Breast epithelium (tissue), 4 donors: ENCODE measurements around the gene CDC42EP4. TPM values are rescaled to one million over a fixed set of nuclear protein-coding genes. Genes with fewer than 3 reads are reported as not detected.

Experiments used
- DNase-seq, 2 donors: peaks; one replicate each; pipeline ENCODE4 v3.0.0-alpha.2; 2019; ENCODE audit warnings: low spot score in 2 of 2
- H3K27ac ChIP-seq, 2 donors: fragments of 200-600 bp; sonication (generic) in 1 of 2; one replicate each; pipeline ENCODE4 v1.5.1; 2016 to 2019; ENCODE audit warnings: mild to moderate bottlenecking in 1 of 2
- H3K27me3 ChIP-seq, 2 donors: fragments of 200-600 bp; sonication (generic) in 1 of 2; one replicate each; pipeline versions ENCODE4 v1.5.1 to v1.6.0; 2017 to 2019; ENCODE audit warnings: control low read depth in 1 of 2, mild to moderate bottlenecking in 1 of 2
- H3K36me3 ChIP-seq: fragments of 200-600 bp; one replicate; pipeline ENCODE4 v1.5.1; 2019
- H3K4me1 ChIP-seq, 2 donors: fragments of 200-600 bp; sonication (generic); one replicate each; pipeline ENCODE4 v1.5.1; 2016 to 2019; ENCODE audit warnings: control low read depth in 1 of 2
- H3K4me3 ChIP-seq, 3 donors: fragments of 200-600 bp; sonication (generic); 1 replicate in 2 of 3; 2 replicates in 1 of 3; pipeline ENCODE4 v1.5.1; 2016 to 2019; ENCODE audit warnings: mild to moderate bottlenecking in 3 of 3, moderate library complexity in 2 of 3
- H3K9me3 ChIP-seq, 2 donors: fragments of 200-600 bp; sonication (generic) in 1 of 2; one replicate each; pipeline ENCODE4 v1.5.1; 2016 to 2019; ENCODE audit warnings: control low read depth in 1 of 2
- POLR2A ChIP-seq: fragments of 450-650 bp; IDR thresholded peaks from one replicate; pipeline ENCODE4 v1.6.1; 2016; ENCODE audit warnings: antibody characterized with exemption, mild to moderate bottlenecking, moderate library complexity
- POLR2AphosphoS5 ChIP-seq, 3 donors: sonication (generic); formaldehyde crosslinking; IDR thresholded peaks; one replicate each; pipeline ENCODE4 v1.6.1; 2017; ENCODE audit warnings: antibody characterized with exemption in 3 of 3
- intact Hi-C: fragments of 100-400 bp; cut with DNase I; formaldehyde crosslinking; loops from one replicate; pipeline ENCODE4 v1.15.1; 2023; ENCODE audit warnings: low total_unique reads
- total RNA-seq, 3 donors: library from RNA; depleted of rRNA; stranded (reverse); fragments of >200 nt; gene quantifications; one replicate each; pipeline ENCODE4 v1.1.0, GENCODE V29; 2016
- TF ChIP-seq, protein P1 (sequence below), 3 donors: fragments of 450-650 bp; IDR thresholded peaks; one replicate each; pipeline ENCODE4 v1.5.1; 2016 to 2017; ENCODE audit warnings: antibody characterized with exemption in 3 of 3, mild to moderate bottlenecking in 3 of 3, moderate library complexity in 3 of 3

Gene CDC42EP4
- total RNA-seq, 3 donors from 2014 or later, result 71.0 to 141 (median 112) TPM

DNA sequence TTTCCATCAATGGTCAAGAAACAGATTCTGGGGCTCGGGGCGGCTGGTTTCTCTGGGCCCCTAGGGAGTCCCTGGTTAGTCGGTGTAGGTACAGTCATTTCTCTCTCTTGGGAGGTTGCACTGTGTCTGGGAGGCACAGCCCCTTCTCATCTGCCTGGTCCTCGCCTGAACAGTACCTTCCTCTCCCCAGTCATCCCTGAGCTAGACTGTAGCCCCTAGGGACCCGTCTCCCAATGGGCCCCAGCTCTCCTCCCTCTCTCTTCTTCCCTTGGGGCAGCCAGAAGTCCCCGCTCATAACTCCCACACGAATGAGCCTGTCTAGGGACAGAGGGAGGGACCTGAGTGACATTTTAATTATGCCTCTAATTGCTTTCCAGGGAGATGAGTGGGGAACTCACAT lies 29.9 kb downstream of the CDC42EP4 start:
- Histone ChIP-seq H3K4me1 (peaks cover 11 to 12% of the 10 kb centered on the region in 2 donors), H3K9me3 (no peaks in the 10 kb centered on the region), H3K4me3 (no peak overlapping the region), H3K27ac (peak overlapping the region; percentile 9 to 24), H3K36me3 (no peaks in the 10 kb centered on the region), H3K27me3 (no peaks in the 10 kb centered on the region)
- intact Hi-C loops, result no loop called here
- DNase-seq, result no peak
- no peak for TF ChIP-seq POLR2AphosphoS5 (IDR thresholded peaks at IDR 0.05)
- TF ChIP-seq POLR2A, result no peak
- TF ChIP-seq, protein P1, sequence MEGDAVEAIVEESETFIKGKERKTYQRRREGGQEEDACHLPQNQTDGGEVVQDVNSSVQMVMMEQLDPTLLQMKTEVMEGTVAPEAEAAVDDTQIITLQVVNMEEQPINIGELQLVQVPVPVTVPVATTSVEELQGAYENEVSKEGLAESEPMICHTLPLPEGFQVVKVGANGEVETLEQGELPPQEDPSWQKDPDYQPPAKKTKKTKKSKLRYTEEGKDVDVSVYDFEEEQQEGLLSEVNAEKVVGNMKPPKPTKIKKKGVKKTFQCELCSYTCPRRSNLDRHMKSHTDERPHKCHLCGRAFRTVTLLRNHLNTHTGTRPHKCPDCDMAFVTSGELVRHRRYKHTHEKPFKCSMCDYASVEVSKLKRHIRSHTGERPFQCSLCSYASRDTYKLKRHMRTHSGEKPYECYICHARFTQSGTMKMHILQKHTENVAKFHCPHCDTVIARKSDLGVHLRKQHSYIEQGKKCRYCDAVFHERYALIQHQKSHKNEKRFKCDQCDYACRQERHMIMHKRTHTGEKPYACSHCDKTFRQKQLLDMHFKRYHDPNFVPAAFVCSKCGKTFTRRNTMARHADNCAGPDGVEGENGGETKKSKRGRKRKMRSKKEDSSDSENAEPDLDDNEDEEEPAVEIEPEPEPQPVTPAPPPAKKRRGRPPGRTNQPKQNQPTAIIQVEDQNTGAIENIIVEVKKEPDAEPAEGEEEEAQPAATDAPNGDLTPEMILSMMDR (IDR thresholded peaks at IDR 0.05), result no peak

DNA sequence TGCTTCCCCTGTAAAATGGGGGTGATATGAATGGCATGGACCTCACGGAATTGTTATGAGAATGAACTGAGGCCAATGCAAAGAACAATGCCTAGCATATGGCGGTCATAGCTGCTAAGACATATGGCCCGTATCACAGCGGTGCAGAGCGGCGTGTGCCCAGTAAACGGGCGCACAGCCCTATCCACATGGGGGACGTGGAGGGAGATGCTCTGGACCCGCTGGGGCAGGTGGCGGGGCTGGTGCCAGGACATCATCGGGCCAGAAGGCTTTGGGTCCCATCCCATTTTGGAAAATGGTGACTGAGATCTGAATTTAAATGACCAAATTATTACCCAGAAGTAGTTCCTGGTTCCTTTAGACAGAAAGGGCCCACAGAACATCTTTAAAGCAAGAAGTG lies 31.6 kb downstream of the CDC42EP4 start:
- TF ChIP-seq, protein P1 (IDR thresholded peaks at IDR 0.05), result no peak
- TF ChIP-seq POLR2AphosphoS5 (IDR thresholded peaks at IDR 0.05) (no peak), POLR2A (no peak)
- peaks cover 8 to 10% of the 10 kb centered on the region in 2 donors for H3K4me1 ChIP-seq
- H3K27me3 ChIP-seq, result no peaks in the 10 kb centered on the region
- no peaks in the 10 kb centered on the region for H3K36me3 ChIP-seq
- no peaks in the 10 kb centered on the region for H3K9me3 ChIP-seq
- intact Hi-C loops, result no loop called here
- peak overlapping the region in 1 of 2 donors; percentile 67 for H3K27ac ChIP-seq
- no peak for DNase-seq
- H3K4me3 ChIP-seq, result no peak overlapping the region

DNA sequence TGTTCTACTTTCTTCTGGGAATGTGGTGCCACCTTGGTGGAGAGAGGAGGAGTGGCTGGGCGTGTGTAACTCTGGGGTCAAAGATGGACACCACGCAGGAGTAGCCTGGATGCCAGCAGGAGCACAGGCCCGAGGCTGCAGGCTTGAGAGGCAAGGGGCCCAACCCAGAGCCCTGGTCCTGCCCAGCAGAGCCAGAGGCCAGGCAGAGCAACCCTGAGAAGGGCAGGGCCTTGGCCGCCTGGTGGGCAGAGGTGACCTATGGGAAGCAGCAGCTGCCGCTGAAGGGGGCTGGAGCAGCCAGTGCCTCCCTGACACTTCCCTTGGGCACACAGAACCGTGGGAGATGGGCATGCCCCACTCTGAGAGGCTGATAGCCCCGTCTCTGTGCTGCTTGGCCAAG lies 32.1 kb downstream of the CDC42EP4 start:
- H3K36me3 ChIP-seq, result no peaks in the 10 kb centered on the region
- H3K27ac ChIP-seq, result peak overlapping the region; percentile 67 to 78
- H3K27me3 ChIP-seq, result no peaks in the 10 kb centered on the region
- H3K9me3 ChIP-seq, result no peaks in the 10 kb centered on the region
- intact Hi-C loops, result no loop called here
- peaks cover 8 to 10% of the 10 kb centered on the region in 2 donors for H3K4me1 ChIP-seq
- no peak for DNase-seq
- no peak for TF ChIP-seq POLR2AphosphoS5 (IDR thresholded peaks at IDR 0.05)
- TF ChIP-seq POLR2A, result no peak
- TF ChIP-seq, protein P1 (IDR thresholded peaks at IDR 0.05), result no peak
- no peak overlapping the region for H3K4me3 ChIP-seq

DNA sequence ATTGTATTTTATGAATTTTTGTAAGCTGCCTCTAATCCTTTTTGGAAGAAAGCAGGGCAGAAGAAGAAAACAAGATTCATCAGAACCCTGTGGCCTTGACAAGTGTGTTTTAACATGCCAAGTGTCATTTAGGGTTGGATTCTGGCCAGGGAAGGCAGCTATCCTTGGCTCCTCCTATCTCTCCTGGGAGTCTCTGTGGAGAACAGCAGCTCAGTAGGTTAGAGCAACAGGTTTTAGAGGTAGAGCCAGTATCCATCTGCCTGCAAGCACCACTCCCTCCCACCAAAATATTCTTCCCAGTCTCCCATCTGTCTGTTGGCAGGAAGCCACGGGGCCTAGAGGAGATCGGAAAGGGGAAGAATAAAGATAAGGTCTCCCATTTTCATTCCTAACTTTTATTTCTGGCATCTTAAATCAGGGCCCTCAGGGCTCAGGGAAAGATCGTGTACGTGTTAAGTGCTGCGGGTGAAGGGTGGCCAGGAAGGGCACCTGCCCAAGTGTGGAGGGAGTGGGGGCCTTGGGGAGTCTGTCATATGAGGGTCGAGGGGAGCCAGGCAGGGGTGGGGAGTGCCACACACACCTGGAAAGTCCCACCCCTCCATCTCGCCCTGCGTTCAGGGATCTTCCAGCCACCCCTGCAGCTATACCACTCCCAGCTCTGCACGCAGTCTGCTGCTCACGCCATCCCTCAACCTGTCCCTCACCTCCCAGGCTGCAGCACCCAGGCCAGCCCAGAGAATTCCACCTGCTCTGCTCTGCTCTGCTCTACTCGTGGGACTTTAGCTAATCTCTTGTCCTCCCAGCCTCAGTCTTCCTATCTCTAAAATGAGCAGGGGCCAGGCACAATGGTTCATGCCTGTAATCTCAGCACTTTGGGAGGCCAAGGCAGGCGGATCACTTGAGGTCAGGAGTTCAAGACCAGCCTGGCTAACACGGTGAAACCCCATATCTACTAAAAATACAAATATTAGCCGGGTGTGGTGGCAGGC lies 33.0 kb downstream of the CDC42EP4 start:
- peak in 1 of 2 donors; percentile 82 for DNase-seq
- peak overlapping the region; percentile 78 to 88 for H3K27ac ChIP-seq
- TF ChIP-seq, protein P1 (IDR thresholded peaks at IDR 0.05), result no peak
- TF ChIP-seq POLR2AphosphoS5 (IDR thresholded peaks at IDR 0.05) (no peak), POLR2A (no peak)
- H3K4me1 ChIP-seq, result peaks cover 8 to 10% of the 10 kb centered on the region in 2 donors
- no peaks in the 10 kb centered on the region for H3K36me3 ChIP-seq
- H3K27me3 ChIP-seq, result no peaks in the 10 kb centered on the region
- intact Hi-C loops, result no loop called here
- no peaks in the 10 kb centered on the region for H3K9me3 ChIP-seq
- peak overlapping the region in 1 of 3 donors; percentile 20 for H3K4me3 ChIP-seq

DNA sequence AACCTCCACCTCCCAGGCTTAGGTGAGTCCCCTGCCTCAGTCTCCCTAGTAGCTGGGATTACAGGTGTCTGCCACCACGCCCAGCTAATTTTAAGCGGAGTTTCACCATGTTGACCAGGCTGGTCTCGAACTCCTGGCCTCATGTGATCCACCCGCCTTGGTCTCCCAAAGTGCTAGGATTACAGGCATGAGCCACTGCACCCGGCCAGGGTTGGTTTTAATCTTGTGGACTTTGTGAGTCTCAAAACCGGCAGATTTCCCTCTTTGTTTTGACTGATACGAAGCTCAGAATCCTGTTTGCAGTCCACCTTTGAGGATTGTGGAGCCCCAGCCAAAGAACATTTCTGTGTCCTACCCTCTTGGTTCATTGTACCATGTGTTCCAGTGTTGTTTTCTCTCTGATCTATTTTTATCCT lies 33.7 kb downstream of the CDC42EP4 start:
- no peak for DNase-seq
- Histone ChIP-seq H3K27ac (peak overlapping the region; percentile 78 to 88), H3K4me3 (no peak overlapping the region), H3K36me3 (no peaks in the 10 kb centered on the region), H3K27me3 (no peaks in the 10 kb centered on the region), H3K4me1 (peaks cover 8 to 10% of the 10 kb centered on the region in 2 donors), H3K9me3 (no peaks in the 10 kb centered on the region)
- intact Hi-C loops, result no loop called here
- TF ChIP-seq, protein P1 (IDR thresholded peaks at IDR 0.05), result no peak
- TF ChIP-seq POLR2AphosphoS5 (IDR thresholded peaks at IDR 0.05), result no peak
- no peak for TF ChIP-seq POLR2A
